ENCODE results near the gene CATSPERD.
"Not testable (repeated sequence)": the region's sequence is repeated elsewhere in the genome, so short reads cannot be mapped to it uniquely, and the experiment has no call there.

The CATSPERD gene

DNA sequence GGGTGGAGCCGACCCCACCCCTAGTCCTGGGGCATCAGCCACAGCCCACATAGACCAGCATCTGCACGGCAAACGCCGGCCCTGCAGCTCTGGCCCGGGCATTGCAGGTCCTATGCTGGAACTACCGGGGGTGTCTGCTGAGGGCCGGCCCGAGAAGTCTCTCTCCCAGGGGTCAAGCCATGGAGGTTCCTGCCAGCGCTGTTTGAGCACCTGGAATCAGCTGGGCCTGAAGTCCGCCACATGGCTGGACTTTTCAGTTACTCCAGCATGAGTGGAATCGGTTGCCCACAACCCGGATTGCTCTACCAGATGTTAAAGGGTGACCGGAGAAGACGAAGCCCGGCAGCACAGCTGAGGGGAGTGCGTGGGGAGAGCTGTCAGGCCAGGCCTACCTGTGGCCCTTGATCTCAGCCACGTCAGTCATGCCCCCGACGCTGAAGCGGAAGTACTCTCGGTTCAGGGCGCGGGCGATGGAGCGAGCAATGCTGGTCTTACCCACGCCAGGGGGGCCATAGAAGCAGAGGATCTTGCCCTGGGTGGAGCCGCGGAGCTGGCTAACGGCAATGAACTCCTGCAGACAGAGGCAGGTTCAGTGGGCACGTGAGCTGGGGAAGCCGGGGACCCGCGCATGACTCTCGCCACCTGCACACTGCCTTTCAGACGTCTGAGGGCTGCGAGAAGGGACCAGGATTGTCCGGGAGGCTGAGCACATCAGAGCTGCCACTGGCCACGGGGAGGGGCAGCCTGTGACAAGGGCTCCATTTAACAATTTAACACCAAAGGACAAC, 21.6 kb upstream of the CATSPERD start:
- DNase-seq (ENCODE audit: low read depth): no peak
- no peak for TF ChIP-seq CTCF (IDR thresholded peaks at IDR 0.05; ENCODE audit: control insufficient read depth, insufficient read depth, low read depth, low read length, missing control alignments)

GRCh38 chr19:5700455-5701092, 19.9 kb upstream of the CATSPERD start:
- no peak overlapping the region for H3K4me3 ChIP-seq (ENCODE audit: control insufficient read depth, low read depth, low read length)
- TF ChIP-seq CTCF (IDR thresholded peaks at IDR 0.05; ENCODE audit: control insufficient read depth, insufficient read depth, low read depth, low read length, missing control alignments): no peak
- DNase-seq (ENCODE audit: low read depth): no peak

More for the DNA sequence above, 21.6 kb upstream of the CATSPERD start:
- no peak overlapping the region for H3K4me3 ChIP-seq (ENCODE audit: control insufficient read depth, low read depth, low read length)

DNA sequence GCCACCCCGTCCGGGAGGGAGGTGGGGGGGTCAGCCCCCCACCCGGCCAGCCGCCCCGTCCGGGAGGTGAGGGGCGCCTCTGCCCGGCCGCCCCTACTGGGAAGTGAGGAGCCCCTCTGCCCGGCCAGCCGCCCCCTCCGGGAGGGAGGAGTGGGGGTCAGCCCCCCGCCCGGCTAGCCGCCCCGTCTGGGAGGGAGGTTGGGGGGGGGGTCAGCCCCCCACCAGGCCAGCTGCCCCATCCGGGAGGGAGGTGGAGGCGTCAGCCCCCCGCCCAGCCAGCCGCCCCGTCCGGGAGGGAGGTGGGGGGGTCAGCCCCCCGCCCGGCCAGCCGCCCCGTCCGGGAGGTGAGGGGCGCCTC, 18.4 kb upstream of the CATSPERD start:
- H3K4me3 ChIP-seq (ENCODE audit: control insufficient read depth, low read depth, low read length); DNase-seq (ENCODE audit: low read depth): not testable (repeated sequence)

DNA sequence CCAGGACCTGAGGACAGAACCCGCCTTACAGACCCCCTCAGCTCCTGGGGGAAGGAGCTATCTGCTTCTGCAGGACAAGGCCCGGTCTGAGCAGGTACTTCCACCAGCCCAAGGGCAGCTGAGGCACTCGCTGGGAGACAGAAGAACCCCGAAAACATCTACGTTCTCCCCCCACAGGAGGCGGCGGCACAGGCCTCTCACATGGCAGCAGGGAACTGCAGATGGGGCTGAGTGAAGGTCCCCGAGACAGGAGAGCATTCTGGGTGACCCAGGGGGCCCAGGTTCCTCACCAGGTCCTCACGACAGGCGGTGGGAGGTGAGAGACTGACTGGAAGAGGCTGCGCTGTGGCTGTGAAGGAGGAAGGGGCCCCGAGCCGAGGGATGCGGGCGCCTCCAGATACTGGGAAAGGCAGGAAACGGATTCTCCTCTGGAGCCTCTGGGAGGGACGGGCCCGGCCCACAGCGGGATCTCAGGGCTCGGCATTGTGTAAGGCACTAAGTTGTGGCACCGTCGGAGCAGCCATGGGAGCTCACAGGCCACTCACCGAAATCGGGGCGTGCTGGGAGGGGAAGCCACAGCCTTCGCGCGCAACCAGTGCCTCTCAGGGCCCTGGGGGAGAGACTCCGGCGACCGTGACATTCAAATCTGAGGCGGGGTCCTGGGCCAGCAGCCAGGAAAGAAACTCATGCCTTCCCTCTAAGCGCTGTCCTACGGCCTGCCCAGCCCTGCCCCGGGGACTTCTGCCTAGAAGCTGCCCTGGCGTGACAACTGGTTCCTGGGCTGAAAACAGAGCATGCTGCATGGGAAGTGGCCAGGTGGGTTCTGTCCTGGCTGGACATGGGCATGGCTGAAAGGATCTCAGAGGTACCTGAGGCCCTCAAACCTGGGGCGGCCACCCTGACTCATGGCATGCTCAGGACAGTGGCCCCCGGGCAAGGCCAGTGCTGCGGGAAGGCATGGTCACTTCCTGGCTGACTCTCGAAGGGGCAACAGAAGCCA, 16.3 kb upstream of the CATSPERD start:
- TF ChIP-seq CTCF (IDR thresholded peaks at IDR 0.05; ENCODE audit: control insufficient read depth, insufficient read depth, low read depth, low read length, missing control alignments): no peak
- DNase-seq (ENCODE audit: low read depth): no peak
- no peak overlapping the region for H3K4me3 ChIP-seq (ENCODE audit: control insufficient read depth, low read depth, low read length)

GRCh38 chr19:5705552-5705951, 14.9 kb upstream of the CATSPERD start:
- no peak for TF ChIP-seq CTCF (IDR thresholded peaks at IDR 0.05; ENCODE audit: control insufficient read depth, insufficient read depth, low read depth, low read length, missing control alignments)
- DNase-seq (ENCODE audit: low read depth): no peak

GRCh38 chr19:5706876-5707573, 13.4 kb upstream of the CATSPERD start:
- DNase-seq (ENCODE audit: low read depth): no peak
- TF ChIP-seq CTCF (IDR thresholded peaks at IDR 0.05; ENCODE audit: control insufficient read depth, insufficient read depth, low read depth, low read length, missing control alignments): no peak
- no peak overlapping the region for H3K4me3 ChIP-seq (ENCODE audit: control insufficient read depth, low read depth, low read length)

More at GRCh38 chr19:5705552-5705951, 14.9 kb upstream of the CATSPERD start:
- H3K4me3 ChIP-seq (ENCODE audit: control insufficient read depth, low read depth, low read length): no peak overlapping the region

All from AG09309 (cell line).